Neutrophil (primary cell): ENCODE results near the gene NTPCR.

Experiments
- H3K27ac ChIP-seq: fragments of 200-600 bp; sonication (generic); 2 replicates; pipeline ENCODE4 v1.5.1; 2016; ENCODE audit warnings: mild to moderate bottlenecking, moderate library complexity
- H3K27me3 ChIP-seq: fragments of 200-600 bp; sonication (generic); 2 replicates; pipeline ENCODE4 v1.6.0; 2016; ENCODE audit warnings: mild to moderate bottlenecking
- H3K36me3 ChIP-seq: fragments of 200-600 bp; sonication (generic); 2 replicates; pipeline ENCODE4 v1.5.1; 2017
- H3K4me1 ChIP-seq, 2 experiments: fragments of 200-600 bp in 1 of 2; sonication (generic) in 1 of 2; 1 replicate in 1 of 2; 2 replicates in 1 of 2; pipeline versions ENCODE4 v1.5.1 to v1.6.1; 2013 to 2016; ENCODE audit warnings: low read depth in 1 of 2, low read length in 1 of 2, mild to moderate bottlenecking in 1 of 2, moderate library complexity in 1 of 2; ENCODE audit not compliant: control insufficient read depth in 1 of 2, insufficient read depth in 1 of 2
- H3K4me3 ChIP-seq, 2 experiments: fragments of 200-600 bp in 1 of 2; sonication (generic) in 1 of 2; 1 replicate in 1 of 2; 2 replicates in 1 of 2; pipeline ENCODE4 v1.5.1; 2013 to 2016; ENCODE audit warnings: low read depth in 1 of 2, low read length in 1 of 2, mild to moderate bottlenecking in 1 of 2, moderate library complexity in 1 of 2
- H3K9me3 ChIP-seq: fragments of 200-600 bp; sonication (generic); 2 replicates; pipeline ENCODE4 v1.5.1; 2016
- CTCF ChIP-seq: fragments of 200-600 bp; sonication (generic); IDR thresholded peaks from 2 replicates; pipeline ENCODE4 v1.5.1; 2016; ENCODE audit warnings: antibody characterized with exemption

Gene NTPCR

GRCh38 chr1:232966663-232967062, 16.3 kb downstream of the NTPCR start:
- TF ChIP-seq CTCF = no peak
- Histone ChIP-seq H3K27me3 (no peaks in the 10 kb centered on the region), H3K36me3 (peaks cover 21% of the 10 kb centered on the region), H3K4me1 (no peaks in the 10 kb centered on the region), H3K9me3 (no peaks in the 10 kb centered on the region), H3K27ac (no peak overlapping the region), H3K4me3 (no peak overlapping the region)

GRCh38 chr1:232968391-232968790, 18.0 kb downstream of the NTPCR start:
- no peak overlapping the region for H3K27ac ChIP-seq
- no peak overlapping the region for H3K4me3 ChIP-seq
- no peaks in the 10 kb centered on the region for H3K9me3 ChIP-seq
- no peak for TF ChIP-seq CTCF
- H3K4me1 ChIP-seq = no peaks in the 10 kb centered on the region
- no peaks in the 10 kb centered on the region for H3K27me3 ChIP-seq
- H3K36me3 ChIP-seq = peaks cover 21% of the 10 kb centered on the region

- H3K36me3 ChIP-seq = peaks cover 21% of the 10 kb centered on the region
- no peaks in the 10 kb centered on the region for H3K9me3 ChIP-seq
- no peaks in the 10 kb centered on the region for H3K4me1 ChIP-seq
- TF ChIP-seq CTCF = no peak
- no peak overlapping the region for H3K4me3 ChIP-seq
- H3K27me3 ChIP-seq = no peaks in the 10 kb centered on the region
- H3K27ac ChIP-seq = no peak overlapping the region
These were observed 18.6 kb downstream of the NTPCR start for GRCh38 chr1:232968965-232969364.

GRCh38 chr1:232969799-232970198, 19.4 kb downstream of the NTPCR start:
- Histone ChIP-seq H3K9me3 (no peaks in the 10 kb centered on the region), H3K4me3 (no peak overlapping the region), H3K36me3 (peaks cover 21% of the 10 kb centered on the region), H3K27me3 (no peaks in the 10 kb centered on the region), H3K4me1 (no peaks in the 10 kb centered on the region), H3K27ac (no peak overlapping the region)
- no peak for TF ChIP-seq CTCF

GRCh38 chr1:232970508-232970907, 20.1 kb downstream of the NTPCR start:
- Histone ChIP-seq H3K27ac (no peak overlapping the region), H3K27me3 (no peaks in the 10 kb centered on the region), H3K4me1 (no peaks in the 10 kb centered on the region), H3K4me3 (no peak overlapping the region), H3K36me3 (peaks cover 21% of the 10 kb centered on the region), H3K9me3 (no peaks in the 10 kb centered on the region)
- no peak for TF ChIP-seq CTCF
